ENCODE measurements around the gene CORO2B.

DNA sequence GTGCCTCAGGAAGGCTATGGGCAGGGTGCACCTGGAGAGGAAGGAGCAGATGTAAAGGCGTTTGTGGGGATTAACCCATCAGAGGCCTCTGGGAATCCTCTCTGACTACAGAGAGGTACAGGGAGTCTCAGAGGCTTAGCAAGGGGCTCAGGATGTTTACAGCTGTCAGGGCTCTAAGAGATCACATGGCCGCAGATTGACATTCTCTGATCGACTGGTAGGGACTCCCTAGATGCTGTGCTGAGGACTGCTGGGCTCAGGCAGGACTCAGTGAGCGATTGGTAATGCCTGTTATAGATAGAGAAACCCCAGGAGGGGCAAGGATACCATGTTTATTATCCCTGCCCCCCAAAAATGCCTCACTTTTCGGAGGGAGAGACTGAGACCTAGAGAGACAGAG, 103.5 kb downstream of the CORO2B start:
- no peak for TF ChIP-seq MXI1 (conservative IDR thresholded peaks at IDR 0.05; ENCODE audit: poor library complexity, severe bottlenecking)
- TF ChIP-seq, protein P1, sequence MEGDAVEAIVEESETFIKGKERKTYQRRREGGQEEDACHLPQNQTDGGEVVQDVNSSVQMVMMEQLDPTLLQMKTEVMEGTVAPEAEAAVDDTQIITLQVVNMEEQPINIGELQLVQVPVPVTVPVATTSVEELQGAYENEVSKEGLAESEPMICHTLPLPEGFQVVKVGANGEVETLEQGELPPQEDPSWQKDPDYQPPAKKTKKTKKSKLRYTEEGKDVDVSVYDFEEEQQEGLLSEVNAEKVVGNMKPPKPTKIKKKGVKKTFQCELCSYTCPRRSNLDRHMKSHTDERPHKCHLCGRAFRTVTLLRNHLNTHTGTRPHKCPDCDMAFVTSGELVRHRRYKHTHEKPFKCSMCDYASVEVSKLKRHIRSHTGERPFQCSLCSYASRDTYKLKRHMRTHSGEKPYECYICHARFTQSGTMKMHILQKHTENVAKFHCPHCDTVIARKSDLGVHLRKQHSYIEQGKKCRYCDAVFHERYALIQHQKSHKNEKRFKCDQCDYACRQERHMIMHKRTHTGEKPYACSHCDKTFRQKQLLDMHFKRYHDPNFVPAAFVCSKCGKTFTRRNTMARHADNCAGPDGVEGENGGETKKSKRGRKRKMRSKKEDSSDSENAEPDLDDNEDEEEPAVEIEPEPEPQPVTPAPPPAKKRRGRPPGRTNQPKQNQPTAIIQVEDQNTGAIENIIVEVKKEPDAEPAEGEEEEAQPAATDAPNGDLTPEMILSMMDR (IDR thresholded peaks at IDR 0.05; ENCODE audit: poor library complexity, severe bottlenecking) = no peak
- no peak for TF ChIP-seq EP300 (conservative IDR thresholded peaks at IDR 0.05; ENCODE audit: poor library complexity, severe bottlenecking)
- TF ChIP-seq POLR2AphosphoS5 (IDR thresholded peaks at IDR 0.05) = no peak
- TF ChIP-seq TAF1 (IDR thresholded peaks at IDR 0.05; ENCODE audit: low read depth) = no peak
- TF ChIP-seq, protein P2, sequence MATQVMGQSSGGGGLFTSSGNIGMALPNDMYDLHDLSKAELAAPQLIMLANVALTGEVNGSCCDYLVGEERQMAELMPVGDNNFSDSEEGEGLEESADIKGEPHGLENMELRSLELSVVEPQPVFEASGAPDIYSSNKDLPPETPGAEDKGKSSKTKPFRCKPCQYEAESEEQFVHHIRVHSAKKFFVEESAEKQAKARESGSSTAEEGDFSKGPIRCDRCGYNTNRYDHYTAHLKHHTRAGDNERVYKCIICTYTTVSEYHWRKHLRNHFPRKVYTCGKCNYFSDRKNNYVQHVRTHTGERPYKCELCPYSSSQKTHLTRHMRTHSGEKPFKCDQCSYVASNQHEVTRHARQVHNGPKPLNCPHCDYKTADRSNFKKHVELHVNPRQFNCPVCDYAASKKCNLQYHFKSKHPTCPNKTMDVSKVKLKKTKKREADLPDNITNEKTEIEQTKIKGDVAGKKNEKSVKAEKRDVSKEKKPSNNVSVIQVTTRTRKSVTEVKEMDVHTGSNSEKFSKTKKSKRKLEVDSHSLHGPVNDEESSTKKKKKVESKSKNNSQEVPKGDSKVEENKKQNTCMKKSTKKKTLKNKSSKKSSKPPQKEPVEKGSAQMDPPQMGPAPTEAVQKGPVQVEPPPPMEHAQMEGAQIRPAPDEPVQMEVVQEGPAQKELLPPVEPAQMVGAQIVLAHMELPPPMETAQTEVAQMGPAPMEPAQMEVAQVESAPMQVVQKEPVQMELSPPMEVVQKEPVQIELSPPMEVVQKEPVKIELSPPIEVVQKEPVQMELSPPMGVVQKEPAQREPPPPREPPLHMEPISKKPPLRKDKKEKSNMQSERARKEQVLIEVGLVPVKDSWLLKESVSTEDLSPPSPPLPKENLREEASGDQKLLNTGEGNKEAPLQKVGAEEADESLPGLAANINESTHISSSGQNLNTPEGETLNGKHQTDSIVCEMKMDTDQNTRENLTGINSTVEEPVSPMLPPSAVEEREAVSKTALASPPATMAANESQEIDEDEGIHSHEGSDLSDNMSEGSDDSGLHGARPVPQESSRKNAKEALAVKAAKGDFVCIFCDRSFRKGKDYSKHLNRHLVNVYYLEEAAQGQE (IDR thresholded peaks at IDR 0.05; ENCODE audit: borderline replicate concordance) = no peak
- no peak for TF ChIP-seq EZH2 (IDR thresholded peaks at IDR 0.05; ENCODE audit: borderline replicate concordance, insufficient read depth, low read length, poor library complexity, severe bottlenecking)
- TF ChIP-seq SMC3 (conservative IDR thresholded peaks at IDR 0.05; ENCODE audit: poor library complexity) = no peak
- no peak for TF ChIP-seq RAD21 (conservative IDR thresholded peaks at IDR 0.05)

Data from neural cell (in vitro differentiated cells).